IMR-90 (cell line): ENCODE measurements around the gene PITPNC1. TPM values are rescaled to one million over a fixed set of nuclear protein-coding genes. Genes with fewer than 3 reads are reported as not detected.

Experiments used
- ATAC-seq: fragments of 200-7000 bp; cut with Tn5 transposase; 2 replicates; pipeline ENCODE4 v1.9.1; 2020; ENCODE audit warnings: low read depth, mild to moderate bottlenecking, moderate library complexity
- BruUV-seq: library from RNA; stranded (reverse); fragments of 400-500 nt; replicated peaks from 2 replicates; lab custom pipeline; 2021; lab: Mats Ljungman, UMichigan
- CTCF ChIA-PET: fragments of 300-600 bp; formaldehyde crosslinking; extraction: SDS; loops from one replicate; lab custom pipeline; 2021; ENCODE audit warnings: antibody characterized with exemption; lab: Yijun Ruan, JAX
- POLR2A ChIA-PET: fragments of 300-600 bp; sonication (Branson Sonifier 250); formaldehyde crosslinking; loops from one replicate; lab custom pipeline; 2022; ENCODE audit warnings: antibody characterized with exemption; ENCODE audit not compliant: unreplicated experiment; lab: Charles Lee
- DNase-seq: peaks from one replicate; pipeline ENCODE4 v3.0.0; 2013
- H2AFZ ChIP-seq: replicated peaks from 2 replicates; pipeline ENCODE3; 2013; ENCODE audit warnings: low read length, mild to moderate bottlenecking; ENCODE audit not compliant: poor library complexity
- H2AK5ac ChIP-seq: 2 replicates; pipeline ENCODE4 v1.6.1; 2013; ENCODE audit warnings: low read depth, low read length, inconsistent platforms
- H2AK9ac ChIP-seq: replicated peaks from 2 replicates; pipeline ENCODE3; 2013; ENCODE audit warnings: mild to moderate bottlenecking, low read depth, low read length, moderate library complexity; ENCODE audit not compliant: poor library complexity
- H2BK120ac ChIP-seq: 2 replicates; pipeline ENCODE4 v1.6.1; 2013; ENCODE audit warnings: low read depth, low read length, inconsistent platforms
- H2BK15ac ChIP-seq: 3 replicates; pipeline ENCODE4 v1.6.1; 2013; ENCODE audit warnings: low read depth, low read length, inconsistent platforms
- H2BK20ac ChIP-seq: 2 replicates; pipeline ENCODE4 v1.6.1; 2013; ENCODE audit warnings: low read depth, mild to moderate bottlenecking, inconsistent platforms, low read length, moderate library complexity
- H2BK5ac ChIP-seq: 2 replicates; pipeline ENCODE4 v1.6.1; 2013; ENCODE audit warnings: mild to moderate bottlenecking, low read depth, low read length, inconsistent platforms; ENCODE audit not compliant: poor library complexity, severe bottlenecking
- H3K14ac ChIP-seq: replicated peaks from 2 replicates; pipeline ENCODE4 v1.6.1; 2013; ENCODE audit warnings: low read depth, low read length, inconsistent platforms
- H3K18ac ChIP-seq: 2 replicates; pipeline ENCODE4 v1.6.1; 2013; ENCODE audit warnings: low read depth, low read length, control low read depth
- H3K23ac ChIP-seq: 2 replicates; pipeline ENCODE4 v1.6.1; 2013; ENCODE audit warnings: low read depth, low read length, inconsistent platforms
- H3K27ac ChIP-seq: 2 replicates; pipeline ENCODE4 v1.5.1; 2013; ENCODE audit warnings: mild to moderate bottlenecking, control low read depth, low read length; ENCODE audit not compliant: insufficient read depth
- H3K27me3 ChIP-seq: 2 replicates; pipeline ENCODE4 v1.6.1; 2013; ENCODE audit warnings: low read length; ENCODE audit not compliant: control insufficient read depth, insufficient read depth
- H3K36me3 ChIP-seq: 2 replicates; pipeline ENCODE4 v1.6.1; 2013; ENCODE audit warnings: low read length, mixed read lengths; ENCODE audit not compliant: control insufficient read depth, insufficient read depth
- H3K4ac ChIP-seq: 2 replicates; pipeline ENCODE4 v1.6.1; 2013; ENCODE audit warnings: low read depth, low read length, inconsistent platforms
- H3K4me1 ChIP-seq: 2 replicates; pipeline ENCODE4 v1.6.1; 2013; ENCODE audit warnings: low read length, mixed read lengths; ENCODE audit not compliant: control insufficient read depth, insufficient read depth
- H3K4me2 ChIP-seq: 2 replicates; pipeline ENCODE4 v1.6.1; 2013; ENCODE audit warnings: low read depth, mild to moderate bottlenecking, control low read depth, low read length, moderate library complexity
- H3K4me3 ChIP-seq: 2 replicates; pipeline ENCODE4 v1.5.1; 2013; ENCODE audit warnings: low read depth, mild to moderate bottlenecking, control low read depth, low read length, moderate library complexity; ENCODE audit not compliant: insufficient read depth
- H3K56ac ChIP-seq: 2 replicates; pipeline ENCODE4 v1.6.1; 2013; ENCODE audit warnings: low read length, inconsistent platforms; ENCODE audit not compliant: insufficient read depth; ENCODE audit errors: extremely low read depth
- H3K79me1 ChIP-seq, 2 experiments: 2 replicates each; pipeline ENCODE4 v1.6.1; 2013; ENCODE audit warnings: low read length in 2 of 2, inconsistent platforms in 1 of 2, low read depth in 1 of 2
- H3K9ac ChIP-seq: 2 replicates; pipeline ENCODE4 v1.6.1; 2013; ENCODE audit warnings: low read depth, low read length, control low read depth
- H3K9me1 ChIP-seq: 2 replicates; pipeline ENCODE4 v1.6.1; 2013; ENCODE audit warnings: low read length, inconsistent platforms; ENCODE audit not compliant: insufficient read depth
- H3K9me3 ChIP-seq: 2 replicates; pipeline ENCODE4 v1.6.1; 2013; ENCODE audit warnings: low read length; ENCODE audit not compliant: control insufficient read depth, insufficient read depth
- H4K20me1 ChIP-seq: 2 replicates; pipeline ENCODE4 v1.6.1; 2013; ENCODE audit warnings: low read length, inconsistent platforms; ENCODE audit not compliant: insufficient read depth
- H4K5ac ChIP-seq: 2 replicates; pipeline ENCODE4 v1.6.1; 2013; ENCODE audit warnings: mild to moderate bottlenecking, low read depth, low read length, control low read depth
- H4K8ac ChIP-seq, 2 experiments: 2 replicates each; pipeline ENCODE4 v1.6.1; 2013; ENCODE audit warnings: low read depth in 2 of 2, low read length in 2 of 2, control low read depth in 1 of 2, inconsistent platforms in 1 of 2
- H4K91ac ChIP-seq: 2 replicates; pipeline ENCODE4 v1.6.1; 2013; ENCODE audit warnings: low read depth, low read length, inconsistent platforms; ENCODE audit not compliant: insufficient read depth
- BHLHE40 ChIP-seq: fragments of 150-350 bp; IDR thresholded peaks from 2 replicates; pipeline ENCODE4 v1.6.1; 2016; ENCODE audit warnings: mild to moderate bottlenecking, low read depth, low read length
- CEBPB ChIP-seq: IDR thresholded peaks from 2 replicates; pipeline ENCODE4 v1.6.1; 2012; ENCODE audit warnings: low read depth, low read length, improper control_type of control experiment
- CHD1 ChIP-seq: IDR thresholded peaks from 2 replicates; pipeline ENCODE4 v1.6.1; 2012; ENCODE audit warnings: low read depth, low read length, improper control_type of control experiment
- FOS ChIP-seq: fragments of 150-350 bp; IDR thresholded peaks from 2 replicates; pipeline ENCODE4 v1.6.1; 2016; ENCODE audit warnings: low read depth, low read length
- MAFK ChIP-seq: IDR thresholded peaks from 2 replicates; pipeline ENCODE4 v1.6.1; 2012; ENCODE audit warnings: low read depth, low read length, improper control_type of control experiment
- MAZ ChIP-seq: IDR thresholded peaks from 2 replicates; pipeline ENCODE4 v1.6.1; 2012; ENCODE audit warnings: low read depth, mild to moderate bottlenecking, low read length, improper control_type of control experiment, moderate library complexity, borderline replicate concordance
- MXI1 ChIP-seq: IDR thresholded peaks from 2 replicates; pipeline ENCODE4 v1.6.1; 2012; ENCODE audit warnings: low read depth, mild to moderate bottlenecking, low read length, moderate library complexity, borderline replicate concordance
- NFE2L2 ChIP-seq: fragments of 150-350 bp; IDR thresholded peaks from 2 replicates; pipeline ENCODE4 v1.6.1; 2016; ENCODE audit warnings: low read depth, mild to moderate bottlenecking, low read length
- POLR2A ChIP-seq: IDR thresholded peaks from 2 replicates; pipeline ENCODE4 v1.6.1; 2012; ENCODE audit warnings: mild to moderate bottlenecking, low read depth, low read length
- RAD21 ChIP-seq: IDR thresholded peaks from 2 replicates; pipeline ENCODE4 v1.6.1; 2012; ENCODE audit warnings: low read length, improper control_type of control experiment
- RCOR1 ChIP-seq: IDR thresholded peaks from 2 replicates; pipeline ENCODE4 v1.6.1; 2012; ENCODE audit warnings: mild to moderate bottlenecking, low read length, improper control_type of control experiment; ENCODE audit not compliant: insufficient replicate concordance
- RFX5 ChIP-seq: IDR thresholded peaks from 2 replicates; pipeline ENCODE4 v1.8.0; 2012; ENCODE audit warnings: low read depth, mild to moderate bottlenecking, low read length, moderate library complexity
- SMC3 ChIP-seq: fragments of 150-350 bp; IDR thresholded peaks from 2 replicates; pipeline ENCODE4 v1.6.1; 2016; ENCODE audit warnings: low read depth, mild to moderate bottlenecking, antibody characterized with exemption, low read length, moderate library complexity
- WGBS, 2 experiments: methylation state at CpG; one replicate each; pipeline versions ENCODE4 v1.1.5 to v1.1.7; 2013; ENCODE audit warnings: missing lambda C conversion rate in 2 of 2; ENCODE audit not compliant: insufficient read length in 1 of 2; ENCODE audit errors: extremely low coverage in 2 of 2; 5-methylcytosine and 5-hydroxymethylcytosine counted together
- dilution Hi-C: fragments of 300-500 bp; cut with HindIII; formaldehyde crosslinking; loops from one replicate; pipeline ENCODE4 v1.14.3; 2018; ENCODE audit warnings: low sequenced_read_pairs; ENCODE audit not compliant: unreplicated experiment
- in situ Hi-C: fragments of 300-500 bp; cut with MboI; formaldehyde crosslinking; loops from 3 replicates; pipeline ENCODE4 v1.14.3; 2019; ENCODE audit warnings: low sequenced_read_pairs, inconsistent platforms, mixed read lengths
- intact Hi-C: fragments of 100-400 bp; cut with micrococcal nuclease; formaldehyde crosslinking; loops from 2 replicates; pipeline ENCODE4 v1.10.0; 2022
- polyA plus RNA-seq, 3 experiments: library from polyadenylated mRNA; depleted of rRNA; stranded (reverse); fragments of >200 nt; gene quantifications; 2 replicates each; pipeline ENCODE4 v1.2.3, GENCODE V29; 2012; ENCODE audit warnings: low replicate concordance in 1 of 3
- total RNA-seq: library from RNA; depleted of rRNA; stranded (reverse); fragments of >200 nt; gene quantifications from 2 replicates; pipeline ENCODE4 v1.2.3, GENCODE V29; 2012
- TF ChIP-seq, protein P1 (sequence below): fragments of 150-350 bp; IDR thresholded peaks from 2 replicates; pipeline ENCODE4 v1.6.1; 2016; ENCODE audit warnings: low read depth, mild to moderate bottlenecking, low read length, moderate library complexity, borderline replicate concordance
- TF ChIP-seq, protein P2 (sequence below): conservative IDR thresholded peaks from 2 replicates; pipeline ENCODE4 v1.5.1; 2012; ENCODE audit warnings: mild to moderate bottlenecking, low read depth, low read length, improper control_type of control experiment
- TF ChIP-seq, protein P3 (sequence below): fragments of 150-350 bp; IDR thresholded peaks from 2 replicates; pipeline ENCODE4 v1.6.1; 2017; ENCODE audit warnings: mild to moderate bottlenecking, antibody characterized with exemption, low read length, low read depth

Gene PITPNC1
- total and polyA plus RNA-seq, 2 of the 4 experiments (the other 2 are of a cell fraction): 4.1 TPM

DNA sequence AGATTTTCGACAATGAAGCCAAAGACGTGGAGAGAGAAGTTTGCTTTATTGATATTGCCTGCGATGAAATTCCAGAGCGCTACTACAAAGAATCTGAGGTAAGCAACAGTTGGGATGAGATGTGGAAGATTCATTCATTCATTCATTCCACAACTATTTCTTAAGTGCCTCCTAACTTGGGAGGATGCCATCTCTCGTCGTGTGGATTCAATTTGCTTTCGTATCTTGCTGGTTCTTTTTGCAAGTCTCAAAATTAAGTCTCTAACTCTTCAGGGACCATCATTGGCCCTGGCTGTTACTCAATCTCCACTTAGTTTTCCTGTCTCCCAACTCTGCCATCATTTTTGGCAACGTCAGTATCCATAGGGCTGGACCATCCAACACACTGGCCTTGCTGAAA lies 255.1 kb downstream of the PITPNC1 start:
- no CpG with 5 or more reads among the region's 8 CpGs for WGBS, 2 experiments
- Histone ChIP-seq H2BK15ac (no peak overlapping the region), H3K4me2 (no peak overlapping the region), H4K20me1 (no peaks in the 10 kb centered on the region), H4K8ac (no peak overlapping the region), H4K5ac (no peak overlapping the region), H3K79me1 (peaks cover 0 to 6% of the 10 kb centered on the region in 2 experiments; a peak in 1 of 4 replicates), H2BK5ac (no peak overlapping the region), H4K91ac (no peak overlapping the region), H3K36me3 (peaks cover 4% of the 10 kb centered on the region), H3K4me3 (no peak overlapping the region), H3K23ac (no peak overlapping the region), H2AK5ac (no peak overlapping the region), H2BK20ac (no peak overlapping the region), H3K9ac (no peak overlapping the region), H2AK9ac (no peak overlapping the region), H2AFZ (no peak overlapping the region), H3K27me3 (no peaks in the 10 kb centered on the region), H3K14ac (no peak overlapping the region), H3K9me1 (no peaks in the 10 kb centered on the region), H3K4ac (no peak overlapping the region), H3K18ac (no peak overlapping the region), H3K4me1 (peaks cover 6% of the 10 kb centered on the region), H3K9me3 (no peaks in the 10 kb centered on the region), H2BK120ac (no peak overlapping the region), H3K56ac (no peak overlapping the region), H3K27ac (no peak overlapping the region)
- intact Hi-C loops: no loop called here
- DNase-seq: no peak
- dilution Hi-C loops: no loop called here
- CTCF ChIA-PET: no interaction called here
- ATAC-seq: no peak
- POLR2A ChIA-PET: no interaction called here
- in situ Hi-C loops: no loop called here
- TF ChIP-seq, protein P1, sequence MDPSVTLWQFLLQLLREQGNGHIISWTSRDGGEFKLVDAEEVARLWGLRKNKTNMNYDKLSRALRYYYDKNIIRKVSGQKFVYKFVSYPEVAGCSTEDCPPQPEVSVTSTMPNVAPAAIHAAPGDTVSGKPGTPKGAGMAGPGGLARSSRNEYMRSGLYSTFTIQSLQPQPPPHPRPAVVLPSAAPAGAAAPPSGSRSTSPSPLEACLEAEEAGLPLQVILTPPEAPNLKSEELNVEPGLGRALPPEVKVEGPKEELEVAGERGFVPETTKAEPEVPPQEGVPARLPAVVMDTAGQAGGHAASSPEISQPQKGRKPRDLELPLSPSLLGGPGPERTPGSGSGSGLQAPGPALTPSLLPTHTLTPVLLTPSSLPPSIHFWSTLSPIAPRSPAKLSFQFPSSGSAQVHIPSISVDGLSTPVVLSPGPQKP: no peak
- TF ChIP-seq CHD1: no peak
- no peak for TF ChIP-seq NFE2L2
- no peak for TF ChIP-seq CEBPB
- no peak for TF ChIP-seq BHLHE40
- no peak for TF ChIP-seq FOS
- TF ChIP-seq MAFK: no peak
- no peak for TF ChIP-seq RAD21
- TF ChIP-seq, protein P2, sequence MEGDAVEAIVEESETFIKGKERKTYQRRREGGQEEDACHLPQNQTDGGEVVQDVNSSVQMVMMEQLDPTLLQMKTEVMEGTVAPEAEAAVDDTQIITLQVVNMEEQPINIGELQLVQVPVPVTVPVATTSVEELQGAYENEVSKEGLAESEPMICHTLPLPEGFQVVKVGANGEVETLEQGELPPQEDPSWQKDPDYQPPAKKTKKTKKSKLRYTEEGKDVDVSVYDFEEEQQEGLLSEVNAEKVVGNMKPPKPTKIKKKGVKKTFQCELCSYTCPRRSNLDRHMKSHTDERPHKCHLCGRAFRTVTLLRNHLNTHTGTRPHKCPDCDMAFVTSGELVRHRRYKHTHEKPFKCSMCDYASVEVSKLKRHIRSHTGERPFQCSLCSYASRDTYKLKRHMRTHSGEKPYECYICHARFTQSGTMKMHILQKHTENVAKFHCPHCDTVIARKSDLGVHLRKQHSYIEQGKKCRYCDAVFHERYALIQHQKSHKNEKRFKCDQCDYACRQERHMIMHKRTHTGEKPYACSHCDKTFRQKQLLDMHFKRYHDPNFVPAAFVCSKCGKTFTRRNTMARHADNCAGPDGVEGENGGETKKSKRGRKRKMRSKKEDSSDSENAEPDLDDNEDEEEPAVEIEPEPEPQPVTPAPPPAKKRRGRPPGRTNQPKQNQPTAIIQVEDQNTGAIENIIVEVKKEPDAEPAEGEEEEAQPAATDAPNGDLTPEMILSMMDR: no peak
- TF ChIP-seq MAZ: no peak
- TF ChIP-seq RCOR1: no peak
- no peak for TF ChIP-seq MXI1
- TF ChIP-seq, protein P3, sequence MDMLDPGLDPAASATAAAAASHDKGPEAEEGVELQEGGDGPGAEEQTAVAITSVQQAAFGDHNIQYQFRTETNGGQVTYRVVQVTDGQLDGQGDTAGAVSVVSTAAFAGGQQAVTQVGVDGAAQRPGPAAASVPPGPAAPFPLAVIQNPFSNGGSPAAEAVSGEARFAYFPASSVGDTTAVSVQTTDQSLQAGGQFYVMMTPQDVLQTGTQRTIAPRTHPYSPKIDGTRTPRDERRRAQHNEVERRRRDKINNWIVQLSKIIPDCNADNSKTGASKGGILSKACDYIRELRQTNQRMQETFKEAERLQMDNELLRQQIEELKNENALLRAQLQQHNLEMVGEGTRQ: no peak
- TF ChIP-seq RFX5: no peak
- no peak for TF ChIP-seq SMC3
- no peak for TF ChIP-seq POLR2A
- BruUV-seq: no TSS peak
